H9 (cell line): ENCODE results near the gene KRTAP12-1. TPM values are rescaled to one million over a fixed set of nuclear protein-coding genes. Genes with fewer than 3 reads are reported as not detected.

Source experiments
- DNase-seq: peaks from one replicate; pipeline ENCODE4 v3.0.0-alpha.2; 2017
- H2AFZ ChIP-seq: one replicate; pipeline ENCODE4 v1.6.1; 2013; ENCODE audit warnings: mild to moderate bottlenecking, low read length, control low read depth, moderate library complexity
- H2AK5ac ChIP-seq: 2 replicates; pipeline ENCODE4 v1.6.1; 2013; ENCODE audit warnings: low read length, control low read depth, mixed read lengths; ENCODE audit not compliant: insufficient read length
- H2BK120ac ChIP-seq: one replicate; pipeline ENCODE4 v1.6.1; 2013; ENCODE audit warnings: low read depth, mild to moderate bottlenecking, low read length, control low read depth, inconsistent platforms; ENCODE audit not compliant: poor library complexity, severe bottlenecking
- H2BK12ac ChIP-seq: 2 replicates; pipeline ENCODE4 v1.6.1; 2013; ENCODE audit warnings: low read length, control low read depth, mixed read lengths, low read depth; ENCODE audit not compliant: insufficient read length
- H2BK15ac ChIP-seq: 2 replicates; pipeline ENCODE4 v1.6.1; 2013; ENCODE audit warnings: low read depth, low read length, control low read depth
- H2BK20ac ChIP-seq: one replicate; pipeline ENCODE4 v1.6.1; 2013; ENCODE audit warnings: low read depth, mild to moderate bottlenecking, low read length, control low read depth, inconsistent platforms; ENCODE audit not compliant: poor library complexity, severe bottlenecking
- H2BK5ac ChIP-seq: 2 replicates; pipeline ENCODE4 v1.6.1; 2013; ENCODE audit warnings: low read length, control low read depth, mixed read lengths; ENCODE audit not compliant: insufficient read length
- H3K14ac ChIP-seq: 2 replicates; pipeline ENCODE4 v1.6.1; 2013; ENCODE audit warnings: low read length, control low read depth; ENCODE audit not compliant: insufficient read depth
- H3K18ac ChIP-seq: 2 replicates; pipeline ENCODE4 v1.6.1; 2013; ENCODE audit warnings: low read depth, mild to moderate bottlenecking, mixed read lengths, low read length, control low read depth; ENCODE audit not compliant: insufficient read length
- H3K23ac ChIP-seq: 2 replicates; pipeline ENCODE4 v1.6.1; 2013; ENCODE audit warnings: low read length, control low read depth, mixed read lengths, low read depth; ENCODE audit not compliant: insufficient read length
- H3K23me2 ChIP-seq: 2 replicates; pipeline ENCODE4 v1.6.1; 2013; ENCODE audit warnings: low read depth, mild to moderate bottlenecking, mixed read lengths, low read length, control low read depth; ENCODE audit not compliant: insufficient read length, poor library complexity, severe bottlenecking
- H3K27ac ChIP-seq: 2 replicates; pipeline ENCODE4 v1.5.1; 2013; ENCODE audit warnings: low read length, control low read depth, mixed read lengths, low read depth; ENCODE audit not compliant: insufficient read length
- H3K27me3 ChIP-seq: 2 replicates; pipeline ENCODE4 v1.6.1; 2013; ENCODE audit warnings: low read length, control low read depth, inconsistent platforms; ENCODE audit not compliant: insufficient read depth
- H3K4ac ChIP-seq: 2 replicates; pipeline ENCODE4 v1.6.1; 2013; ENCODE audit warnings: low read depth, mild to moderate bottlenecking, control low read depth, inconsistent platforms, low read length, moderate library complexity
- H3K4me1 ChIP-seq: 2 replicates; pipeline ENCODE4 v1.6.1; 2013; ENCODE audit warnings: low read length, control low read depth, inconsistent platforms; ENCODE audit not compliant: insufficient read depth
- H3K4me2 ChIP-seq: 2 replicates; pipeline ENCODE4 v1.6.1; 2013; ENCODE audit warnings: low read length, control low read depth, mixed read lengths; ENCODE audit not compliant: insufficient read length, insufficient read depth
- H3K56ac ChIP-seq: 2 replicates; pipeline ENCODE4 v1.6.1; 2013; ENCODE audit warnings: low read depth, mild to moderate bottlenecking, mixed read lengths, low read length, control low read depth; ENCODE audit not compliant: insufficient read length
- H3K79me1 ChIP-seq: 2 replicates; pipeline ENCODE4 v1.6.1; 2013; ENCODE audit warnings: low read depth, mild to moderate bottlenecking, moderate library complexity, low read length, control low read depth, inconsistent platforms; ENCODE audit not compliant: insufficient read depth, poor library complexity, severe bottlenecking
- H3K79me2 ChIP-seq: 2 replicates; pipeline ENCODE4 v1.6.1; 2013; ENCODE audit warnings: low read length, control low read depth, inconsistent platforms; ENCODE audit not compliant: insufficient read depth
- H3K9ac ChIP-seq: 2 replicates; pipeline ENCODE4 v1.6.1; 2013; ENCODE audit warnings: low read length, control low read depth, mixed read lengths; ENCODE audit not compliant: insufficient read length; ENCODE audit errors: extremely low read depth
- H3K9me3 ChIP-seq: one replicate; pipeline ENCODE4 v1.6.1; 2013; ENCODE audit warnings: low read depth, low read length, inconsistent platforms; ENCODE audit not compliant: control insufficient read depth
- H3T11ph ChIP-seq: one replicate; pipeline ENCODE4 v1.6.1; 2013; ENCODE audit warnings: mild to moderate bottlenecking, low read length, control low read depth, inconsistent platforms
- H4K20me1 ChIP-seq: one replicate; pipeline ENCODE4 v1.6.1; 2013; ENCODE audit not compliant: control insufficient read depth, insufficient read length, insufficient read depth
- H4K5ac ChIP-seq: 2 replicates; pipeline ENCODE4 v1.6.1; 2013; ENCODE audit warnings: low read depth, mild to moderate bottlenecking, mixed read lengths, low read length, control low read depth; ENCODE audit not compliant: insufficient read length
- H4K8ac ChIP-seq: replicated peaks from 2 replicates; pipeline ENCODE4 v1.6.1; 2013; ENCODE audit warnings: low read length, control low read depth, mixed read lengths, low read depth; ENCODE audit not compliant: insufficient read length
- H4K91ac ChIP-seq: 2 replicates; pipeline ENCODE4 v1.6.1; 2013; ENCODE audit warnings: low read depth, mild to moderate bottlenecking, moderate library complexity, mixed read lengths, low read length, control low read depth; ENCODE audit not compliant: insufficient read length
- H3K27ac Mint-ChIP-seq, 3 experiments: 2 replicates in 2 of 3; 3 replicates in 1 of 3; pipeline ENCODE4 v1.8.0; 2020 to 2021; ENCODE audit warnings: mixed read lengths in 3 of 3, mild to moderate bottlenecking in 1 of 3, moderate library complexity in 1 of 3
- H3K27me3 Mint-ChIP-seq: 2 replicates; pipeline ENCODE4 v1.8.0; 2021; ENCODE audit warnings: low read depth, mild to moderate bottlenecking, moderate library complexity, mixed read lengths
- H3K36me3 Mint-ChIP-seq, 3 experiments: 2 replicates in 2 of 3; 3 replicates in 1 of 3; pipeline ENCODE4 v1.8.0; 2020 to 2021; ENCODE audit warnings: low read depth in 3 of 3, mixed read lengths in 3 of 3; ENCODE audit not compliant: insufficient read depth in 1 of 3
- H3K4me1 Mint-ChIP-seq, 2 experiments: 2 replicates each; pipeline ENCODE4 v1.8.0; 2020; ENCODE audit warnings: mixed read lengths in 2 of 2
- H3K4me3 Mint-ChIP-seq, 2 experiments: 2 replicates in 1 of 2; 3 replicates in 1 of 2; pipeline ENCODE4 v1.8.0; 2020 to 2021; ENCODE audit warnings: mild to moderate bottlenecking in 2 of 2, mixed read lengths in 2 of 2, moderate library complexity in 1 of 2
- H3K9me3 Mint-ChIP-seq, 2 experiments: 2 replicates in 1 of 2; 3 replicates in 1 of 2; pipeline ENCODE4 v1.8.0; 2020; ENCODE audit warnings: mild to moderate bottlenecking in 2 of 2, mixed read lengths in 2 of 2, moderate library complexity in 1 of 2
- WGBS: extraction: QIAGEN DNeasy Blood & Tissue Kit; methylation state at CpG from one replicate; pipeline ENCODE4 v1.1.7; 2013; ENCODE audit warnings: missing lambda C conversion rate, low lambda C conversion rate, mixed read lengths; ENCODE audit not compliant: insufficient read length; ENCODE audit errors: extremely low coverage; 5-methylcytosine and 5-hydroxymethylcytosine counted together
- total RNA-seq: library from RNA; stranded (reverse); gene quantifications from 2 replicates; pipeline ENCODE4 v1.2.1, GENCODE V29; 2021
- TF ChIP-seq, protein P1 (sequence below): fragments of 200-600 bp; sonication (generic); conservative IDR thresholded peaks from 3 replicates; pipeline ENCODE4 v1.8.0; 2021; ENCODE audit warnings: antibody characterized with exemption, mild to moderate bottlenecking

Gene KRTAP12-1
- total RNA-seq, 1 experiment from 2014 or later = not detected

DNA sequence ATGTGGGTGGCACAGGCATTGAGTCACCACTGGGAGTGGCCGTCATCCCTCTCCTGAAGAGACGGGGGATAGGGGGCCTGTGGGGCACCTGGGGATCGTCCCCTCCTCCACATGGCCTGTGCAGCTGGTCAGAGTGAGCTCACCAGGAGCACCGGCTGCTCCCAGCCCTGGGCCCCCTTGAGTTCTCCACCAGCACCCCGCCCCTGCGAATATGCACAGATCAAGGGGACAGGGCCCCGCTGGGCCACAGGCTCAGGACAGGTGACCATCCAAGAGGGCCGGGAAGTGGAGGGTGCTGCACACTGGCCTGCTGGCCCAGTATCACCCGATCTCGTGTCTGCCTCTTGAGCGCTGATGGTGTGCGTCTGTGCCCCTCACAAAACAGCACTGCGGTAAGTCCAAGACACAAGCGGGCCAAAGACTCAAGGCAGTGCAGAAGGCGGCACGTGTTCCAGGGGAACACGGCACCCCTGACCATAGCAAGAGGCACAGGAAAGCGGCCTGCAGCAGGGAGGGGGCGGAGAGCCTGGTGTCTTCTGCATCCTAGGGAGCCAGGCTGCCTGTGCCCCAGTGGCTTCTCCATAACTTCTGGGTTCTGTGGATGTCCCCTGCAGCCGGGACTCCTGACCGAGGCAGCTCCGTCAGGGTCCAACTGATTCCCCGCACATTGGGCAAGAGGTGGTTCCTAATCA is 47.5 kb upstream of the KRTAP12-1 start:
- Histone ChIP-seq H3K14ac (no peak overlapping the region), H3T11ph (no peak overlapping the region), H2BK20ac (no peak overlapping the region), H3K23ac (no peak overlapping the region), H3K4ac (no peak overlapping the region), H3K79me2 (no peaks in the 10 kb centered on the region), H3K56ac (no peak overlapping the region), H2BK120ac (no peak overlapping the region), H3K27ac (no peak overlapping the region), H3K4me1 (no peaks in the 10 kb centered on the region), H2BK12ac (no peak overlapping the region), H2BK5ac (no peak overlapping the region), H3K23me2 (peaks cover 3% of the 10 kb centered on the region), H3K9ac (no peak overlapping the region), H4K5ac (no peak overlapping the region), H3K18ac (no peak overlapping the region), H3K79me1 (no peaks in the 10 kb centered on the region), H4K20me1 (no peaks in the 10 kb centered on the region), H2AFZ (no peak overlapping the region), H3K4me2 (no peak overlapping the region), H2BK15ac (no peak overlapping the region), H3K27me3 (no peaks in the 10 kb centered on the region), H3K9me3 (no peaks in the 10 kb centered on the region), H4K91ac (no peak overlapping the region), H2AK5ac (no peak overlapping the region), H4K8ac (no peak overlapping the region)
- Mint-ChIP-seq H3K4me3 (no peak overlapping the region), H3K27me3 (peaks cover 17% of the 10 kb centered on the region), H3K36me3 (peaks cover 0 to 10% (median 0%) of the 10 kb centered on the region in 3 experiments; a peak in 1 of 7 replicates), H3K27ac (no peak overlapping the region; a peak in 1 of 7 replicates), H3K4me1 (peaks cover 23% of the 10 kb centered on the region in 2 experiments), H3K9me3 (no peaks in the 10 kb centered on the region)
- DNase-seq = peak; percentile 24
- WGBS = no CpG with 5 or more reads among the region's 23 CpGs
- TF ChIP-seq, protein P1, sequence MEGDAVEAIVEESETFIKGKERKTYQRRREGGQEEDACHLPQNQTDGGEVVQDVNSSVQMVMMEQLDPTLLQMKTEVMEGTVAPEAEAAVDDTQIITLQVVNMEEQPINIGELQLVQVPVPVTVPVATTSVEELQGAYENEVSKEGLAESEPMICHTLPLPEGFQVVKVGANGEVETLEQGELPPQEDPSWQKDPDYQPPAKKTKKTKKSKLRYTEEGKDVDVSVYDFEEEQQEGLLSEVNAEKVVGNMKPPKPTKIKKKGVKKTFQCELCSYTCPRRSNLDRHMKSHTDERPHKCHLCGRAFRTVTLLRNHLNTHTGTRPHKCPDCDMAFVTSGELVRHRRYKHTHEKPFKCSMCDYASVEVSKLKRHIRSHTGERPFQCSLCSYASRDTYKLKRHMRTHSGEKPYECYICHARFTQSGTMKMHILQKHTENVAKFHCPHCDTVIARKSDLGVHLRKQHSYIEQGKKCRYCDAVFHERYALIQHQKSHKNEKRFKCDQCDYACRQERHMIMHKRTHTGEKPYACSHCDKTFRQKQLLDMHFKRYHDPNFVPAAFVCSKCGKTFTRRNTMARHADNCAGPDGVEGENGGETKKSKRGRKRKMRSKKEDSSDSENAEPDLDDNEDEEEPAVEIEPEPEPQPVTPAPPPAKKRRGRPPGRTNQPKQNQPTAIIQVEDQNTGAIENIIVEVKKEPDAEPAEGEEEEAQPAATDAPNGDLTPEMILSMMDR = no peak
